LNCAP (cell line): Measurements from ENCODE around the gene TUBB3.

Source experiments
- CTCF ChIP-seq: fragments of 450-650 bp; IDR thresholded peaks from 2 replicates; pipeline ENCODE4 v1.5.1; 2017; ENCODE audit warnings: mild to moderate bottlenecking

The TUBB3 gene

GRCh38 chr16:89936981-89937380, 13.8 kb downstream of the TUBB3 start:
- TF ChIP-seq CTCF: no peak

- TF ChIP-seq CTCF: no peak
These were observed 15.2 kb downstream of the TUBB3 start for GRCh38 chr16:89938175-89938885.

GRCh38 chr16:89944773-89945172, 21.6 kb downstream of the TUBB3 start:
- TF ChIP-seq CTCF: no peak

- TF ChIP-seq CTCF: peak; percentile 29; the same call in 1 of the 2 replicates
These were observed 22.5 kb downstream of the TUBB3 start for GRCh38 chr16:89945654-89946053.

DNA sequence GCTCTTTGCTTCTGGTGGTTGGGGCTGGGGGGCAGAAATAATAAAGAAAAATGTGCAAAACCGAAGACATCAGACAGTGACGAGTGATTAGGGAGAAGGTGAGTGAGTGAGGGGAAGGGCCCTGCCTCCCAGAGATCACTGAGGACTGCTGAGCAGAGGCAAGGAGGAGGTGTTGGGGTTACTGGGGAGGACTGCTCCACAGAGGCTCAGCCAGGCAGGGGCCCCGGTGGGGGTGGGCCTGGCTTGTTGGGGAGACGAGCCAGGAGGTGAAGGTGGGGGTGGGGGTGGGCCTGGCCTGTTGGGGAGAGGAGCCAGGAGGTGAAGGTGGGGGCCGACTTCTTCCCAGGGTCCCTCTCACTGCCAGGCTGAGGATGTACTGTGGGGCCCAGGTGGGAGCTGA, 23.4 kb downstream of the TUBB3 start:
- TF ChIP-seq CTCF: no peak

DNA sequence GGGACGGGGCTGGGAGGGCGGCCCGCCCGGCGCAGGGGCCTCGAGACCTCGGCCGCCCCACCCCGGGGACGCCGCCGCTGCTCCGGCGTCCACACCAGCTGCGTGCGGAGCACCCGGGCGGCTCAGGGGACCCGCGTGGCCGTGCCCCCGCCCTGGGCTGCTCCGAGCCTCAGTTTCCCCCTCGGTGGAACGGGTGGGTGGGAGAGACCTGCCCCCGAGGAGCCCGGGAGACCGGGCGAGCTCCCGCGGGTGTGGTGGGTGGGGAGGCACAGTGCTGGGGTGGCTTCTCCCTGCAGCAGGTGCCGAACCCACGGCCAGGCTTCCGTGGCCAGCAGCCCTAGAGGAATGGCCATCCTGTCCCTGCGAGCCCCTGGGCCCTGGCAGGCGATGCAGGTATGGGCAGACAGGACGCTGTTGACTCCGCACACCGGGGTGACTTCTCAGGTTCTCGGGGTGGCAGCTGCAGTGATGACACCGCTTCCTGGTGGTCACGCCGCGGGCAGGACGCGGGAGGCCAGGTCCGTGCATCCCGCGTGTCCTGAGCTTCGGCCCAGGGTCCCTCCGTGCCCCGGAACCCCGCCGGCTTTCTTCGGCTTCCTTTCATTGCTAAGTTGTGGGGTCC, 26.1 kb downstream of the TUBB3 start:
- TF ChIP-seq CTCF: no peak

DNA sequence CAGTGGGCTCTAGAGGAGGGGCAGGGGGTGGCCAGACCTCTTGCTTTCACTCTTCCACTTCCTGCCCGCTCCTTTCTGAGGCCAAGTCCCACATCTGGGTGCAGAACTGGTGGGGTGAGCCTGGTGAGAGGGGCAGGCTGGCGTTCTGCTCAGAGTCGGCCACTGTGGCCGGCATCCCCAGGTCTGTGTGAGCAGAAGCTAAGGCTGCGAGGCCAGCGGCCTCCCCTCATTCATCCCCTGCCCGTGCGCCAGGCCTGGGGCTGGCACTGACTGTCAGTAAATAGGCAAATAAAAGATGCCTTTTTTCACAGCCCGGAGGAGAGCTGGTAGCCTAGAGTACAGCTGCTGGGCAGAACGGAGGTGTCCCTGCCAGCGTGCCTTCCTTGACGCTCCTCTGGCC, 26.6 kb downstream of the TUBB3 start:
- no peak for TF ChIP-seq CTCF
